Measurements from ENCODE around the gene STRN.

GRCh38 chr2:36812196-36812595, 154.1 kb downstream of the STRN start:
- TF ChIP-seq, protein P1, sequence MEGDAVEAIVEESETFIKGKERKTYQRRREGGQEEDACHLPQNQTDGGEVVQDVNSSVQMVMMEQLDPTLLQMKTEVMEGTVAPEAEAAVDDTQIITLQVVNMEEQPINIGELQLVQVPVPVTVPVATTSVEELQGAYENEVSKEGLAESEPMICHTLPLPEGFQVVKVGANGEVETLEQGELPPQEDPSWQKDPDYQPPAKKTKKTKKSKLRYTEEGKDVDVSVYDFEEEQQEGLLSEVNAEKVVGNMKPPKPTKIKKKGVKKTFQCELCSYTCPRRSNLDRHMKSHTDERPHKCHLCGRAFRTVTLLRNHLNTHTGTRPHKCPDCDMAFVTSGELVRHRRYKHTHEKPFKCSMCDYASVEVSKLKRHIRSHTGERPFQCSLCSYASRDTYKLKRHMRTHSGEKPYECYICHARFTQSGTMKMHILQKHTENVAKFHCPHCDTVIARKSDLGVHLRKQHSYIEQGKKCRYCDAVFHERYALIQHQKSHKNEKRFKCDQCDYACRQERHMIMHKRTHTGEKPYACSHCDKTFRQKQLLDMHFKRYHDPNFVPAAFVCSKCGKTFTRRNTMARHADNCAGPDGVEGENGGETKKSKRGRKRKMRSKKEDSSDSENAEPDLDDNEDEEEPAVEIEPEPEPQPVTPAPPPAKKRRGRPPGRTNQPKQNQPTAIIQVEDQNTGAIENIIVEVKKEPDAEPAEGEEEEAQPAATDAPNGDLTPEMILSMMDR (IDR thresholded peaks at IDR 0.05): no peak
- TF ChIP-seq POLR2A (IDR thresholded peaks at IDR 0.05): no peak

All from esophagus squamous epithelium (tissue), 4 donors.